Stimulated activated CD4-positive, alpha-beta T cell treated with anti-CD3 and anti-CD28 coated beads, Interleukin-15, amount 100 ng/mL, for 48 hours (primary cell): ENCODE measurements around the gene DOK6.

Source experiments
- DNase-seq, 2 donors: peaks; one replicate each; pipeline ENCODE4 v3.0.0-alpha.2; 2020; ENCODE audit warnings: low read depth in 2 of 2

Gene DOK6

GRCh38 chr18:69538849-69539248 is 138.2 kb downstream of the DOK6 start:
- DNase-seq = no peak

DNA sequence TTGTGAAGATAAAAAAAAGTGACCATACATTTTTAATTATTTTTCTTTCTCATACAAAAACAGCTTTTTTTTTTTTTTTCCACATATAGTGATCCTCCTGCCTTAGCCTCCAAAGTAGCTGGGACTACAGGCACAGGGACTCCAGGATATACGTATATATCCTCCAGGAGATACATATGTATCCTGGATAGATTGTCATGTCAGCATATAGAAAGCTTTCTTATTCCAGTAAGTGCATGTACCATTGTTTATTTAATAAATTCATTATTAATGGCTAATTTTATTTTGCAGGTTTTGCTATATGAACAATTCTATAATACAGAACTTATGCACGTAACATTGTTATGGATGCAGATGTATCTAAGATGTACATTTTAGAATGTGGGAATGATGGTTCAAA is 138.7 kb downstream of the DOK6 start:
- DNase-seq = no peak

DNA sequence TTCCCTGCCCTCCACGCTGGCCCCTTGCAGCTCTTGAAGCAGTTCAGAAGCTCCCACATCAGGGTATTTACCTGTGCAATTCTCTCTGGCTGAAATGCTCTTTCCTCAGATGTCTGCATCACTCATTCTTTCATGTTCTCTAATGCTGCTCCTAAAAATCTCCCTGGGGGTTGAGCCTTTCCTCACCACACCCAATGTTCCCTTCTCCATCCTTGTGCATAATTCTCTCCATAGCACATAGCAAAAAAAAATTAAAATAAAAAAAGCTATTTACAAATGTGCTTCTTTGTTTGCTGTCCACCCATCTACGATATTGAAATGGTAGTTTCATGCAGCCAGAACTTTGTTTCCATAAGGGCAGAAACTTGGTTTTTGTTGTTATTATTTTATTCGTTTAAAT is 155.5 kb downstream of the DOK6 start:
- DNase-seq = no peak

GRCh38 chr18:69557282-69557681 is 156.6 kb downstream of the DOK6 start:
- no peak for DNase-seq

DNA sequence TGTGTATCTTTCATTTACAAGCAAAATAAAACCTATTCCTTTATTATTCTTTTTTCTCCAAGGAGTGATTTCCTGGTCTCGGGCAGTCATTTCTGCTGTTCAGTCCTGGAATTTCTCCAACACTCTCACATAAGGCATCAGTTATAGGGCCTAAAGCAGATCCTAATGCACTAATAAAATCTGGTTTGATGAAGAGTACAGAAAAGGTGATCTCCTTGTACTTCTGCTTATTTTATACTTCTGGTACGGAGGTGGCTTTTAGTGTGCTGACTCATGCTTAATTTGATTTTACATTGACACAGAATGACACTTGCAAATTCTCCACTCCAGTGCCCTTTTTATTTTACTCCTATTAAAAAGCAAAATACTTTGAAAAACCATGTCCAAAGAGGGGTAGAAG is 157.4 kb downstream of the DOK6 start:
- DNase-seq = no peak

DNA sequence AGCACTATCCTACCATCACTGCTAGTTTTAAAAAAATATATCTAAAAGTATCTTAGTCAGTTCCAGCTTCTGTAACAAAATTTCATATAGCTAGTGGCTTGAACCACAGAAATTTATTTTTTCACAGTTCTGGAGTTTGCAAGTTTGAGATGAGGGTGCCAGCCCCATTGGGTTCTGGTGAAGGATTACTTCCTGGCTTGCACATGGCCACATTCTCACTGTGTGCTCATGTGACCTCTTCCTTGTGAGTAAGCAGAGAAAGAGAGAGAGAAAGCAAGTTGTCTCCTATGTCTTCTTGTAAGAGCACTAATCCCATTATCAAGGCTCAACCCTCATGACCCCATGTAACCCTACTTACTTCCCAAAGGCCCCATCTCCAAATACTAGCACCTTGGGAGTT is 158.9 kb downstream of the DOK6 start:
- DNase-seq = no peak

DNA sequence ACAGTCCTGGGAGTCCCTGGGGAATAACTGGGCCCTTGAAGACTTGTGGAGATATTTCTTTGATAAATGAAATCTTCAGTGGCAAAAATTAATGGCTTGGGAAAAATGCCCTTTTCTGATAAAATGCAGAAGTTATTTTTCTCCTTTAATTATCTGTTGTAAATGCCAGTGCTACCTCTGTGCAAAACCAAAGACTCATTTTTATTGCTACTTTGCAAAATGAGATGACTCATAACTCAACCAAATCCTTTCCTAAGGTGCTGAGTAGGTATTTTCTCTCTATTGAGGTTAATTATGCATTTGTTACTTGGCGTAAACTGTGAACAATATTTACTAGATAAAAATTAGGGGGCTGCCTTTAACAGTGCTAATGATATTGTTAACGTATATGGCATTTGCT is 163.9 kb downstream of the DOK6 start:
- DNase-seq = no peak

DNA sequence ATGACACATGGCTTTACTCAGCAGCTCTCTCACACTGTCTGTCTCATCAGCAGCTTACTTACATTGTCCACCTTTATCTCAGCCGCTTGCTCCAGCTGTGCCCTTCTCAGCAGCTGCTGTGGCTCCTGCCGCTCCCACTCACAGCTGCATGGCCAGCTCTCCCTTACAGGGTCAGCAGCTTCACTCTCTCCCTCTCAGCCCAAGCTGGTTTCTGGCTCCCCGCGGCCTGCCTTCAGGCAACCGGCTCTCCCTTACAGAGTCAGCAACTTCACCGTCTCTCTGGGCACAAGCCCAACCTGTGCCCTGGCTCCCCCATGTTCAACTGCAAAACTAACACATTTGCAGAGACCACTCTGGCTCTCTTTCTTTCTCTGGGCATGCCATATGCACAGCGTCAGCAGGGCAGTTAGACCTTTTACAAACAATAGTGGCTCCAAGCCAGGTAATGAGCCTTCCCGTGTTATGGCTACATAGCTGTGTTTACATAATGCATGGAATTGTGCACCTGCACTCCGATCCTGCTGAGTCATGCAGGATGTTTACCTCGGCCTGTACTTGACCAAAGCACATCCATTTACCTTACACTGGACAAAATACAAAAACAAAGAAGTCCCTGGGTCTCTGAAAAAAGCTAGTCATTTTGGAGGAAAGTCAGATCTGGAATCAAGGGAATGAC is 167.3 kb downstream of the DOK6 start:
- no peak for DNase-seq

DNA sequence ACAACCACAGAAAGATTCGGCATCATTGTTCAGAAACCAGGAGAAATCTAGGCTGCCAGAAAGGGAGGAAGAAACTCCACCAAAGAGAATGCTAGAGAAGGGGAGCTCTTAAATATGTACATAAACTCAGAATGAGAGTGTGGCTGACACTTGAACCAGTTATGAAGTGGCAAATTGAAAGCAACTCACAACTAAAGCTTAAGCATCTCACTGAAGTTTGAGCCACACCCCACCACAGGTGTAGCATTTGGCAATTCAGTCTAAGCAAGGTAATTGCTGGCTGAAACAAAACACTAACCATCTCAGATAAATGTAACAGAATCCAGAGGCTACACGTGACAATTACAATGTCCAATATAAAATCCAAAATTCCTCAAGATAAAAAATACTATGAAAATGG is 168.4 kb downstream of the DOK6 start:
- no peak for DNase-seq

DNA sequence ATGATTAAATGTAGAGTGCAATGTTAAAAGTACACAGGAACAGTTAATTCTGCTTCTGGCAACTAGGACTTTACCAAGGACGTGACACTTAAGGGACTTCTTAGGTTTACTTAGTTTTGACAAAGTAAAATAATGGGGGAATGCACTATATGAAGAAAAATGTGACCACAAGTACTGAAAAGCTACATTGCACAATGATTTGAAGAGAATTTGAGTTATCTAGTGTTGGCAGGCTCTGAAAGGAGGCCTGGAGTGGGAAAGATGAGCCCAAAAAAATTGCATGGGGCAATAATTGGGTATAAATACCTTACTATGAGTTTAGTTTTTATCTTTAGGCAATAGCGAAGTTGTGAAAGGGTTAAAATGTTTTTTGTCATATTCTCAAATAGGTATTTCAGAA is 173.7 kb downstream of the DOK6 start:
- DNase-seq = no peak

- DNase-seq = no peak
These were observed 179.4 kb downstream of the DOK6 start for GRCh38 chr18:69580107-69580506.

DNA sequence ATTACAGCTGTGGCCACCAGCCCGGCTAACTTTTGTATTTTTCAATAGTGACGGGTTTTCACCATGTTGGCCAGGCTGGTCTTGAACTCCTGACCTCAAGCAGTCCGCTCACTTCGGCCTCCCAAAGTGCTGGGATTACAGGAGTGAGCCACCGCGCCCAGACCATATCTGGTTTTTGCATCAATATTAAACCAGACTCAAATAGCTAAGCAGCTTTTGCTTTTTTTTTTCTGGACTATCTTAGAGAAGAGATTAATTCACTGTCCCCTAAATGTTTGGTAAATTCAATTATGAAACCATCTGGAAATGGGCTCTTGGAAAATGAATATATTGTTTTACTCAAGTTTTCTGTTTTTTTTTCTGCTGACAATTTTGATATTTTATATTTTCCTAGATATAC is 183.7 kb downstream of the DOK6 start:
- DNase-seq = no peak

DNA sequence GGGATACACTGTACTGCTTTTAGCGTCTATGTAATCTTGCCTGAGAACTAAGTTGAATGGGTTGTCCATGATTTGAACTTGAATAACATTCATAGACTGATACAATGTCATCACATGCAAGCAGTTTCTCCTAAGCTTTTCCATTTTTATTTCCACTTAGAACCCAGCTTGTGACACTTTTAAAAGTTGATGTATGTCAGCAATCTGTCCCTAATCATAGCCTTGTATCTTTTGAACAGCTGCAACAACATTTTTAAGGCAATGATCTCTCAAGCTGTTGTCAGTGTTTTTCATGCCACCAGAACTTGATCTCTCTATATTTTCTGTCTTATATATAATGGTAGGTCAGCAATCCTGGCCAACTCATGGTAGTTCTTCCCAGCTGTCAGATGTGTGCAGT is 185.0 kb downstream of the DOK6 start:
- no peak for DNase-seq

DNA sequence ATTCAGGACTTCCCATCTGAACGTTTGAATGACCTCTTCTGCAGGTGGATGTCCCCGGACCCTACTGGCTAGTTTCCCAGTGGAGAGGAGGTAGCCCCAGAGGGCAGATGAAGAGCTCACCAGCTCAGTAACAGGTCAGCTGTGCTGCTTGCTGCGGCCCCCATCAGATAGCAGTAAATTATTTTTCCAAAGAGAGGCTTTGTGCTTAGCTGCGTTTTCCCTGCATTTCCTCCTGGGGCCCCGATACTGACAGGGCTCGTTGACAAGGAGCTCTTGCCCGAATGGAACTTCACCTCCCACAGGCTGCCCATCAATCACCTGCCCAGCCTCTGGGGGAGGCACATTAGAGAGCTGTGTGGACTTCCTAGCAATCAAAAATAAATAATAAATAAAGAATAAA is 185.8 kb downstream of the DOK6 start:
- DNase-seq = no peak

- DNase-seq = no peak
These were observed 187.6 kb downstream of the DOK6 start for GRCh38 chr18:69588301-69588700.

DNA sequence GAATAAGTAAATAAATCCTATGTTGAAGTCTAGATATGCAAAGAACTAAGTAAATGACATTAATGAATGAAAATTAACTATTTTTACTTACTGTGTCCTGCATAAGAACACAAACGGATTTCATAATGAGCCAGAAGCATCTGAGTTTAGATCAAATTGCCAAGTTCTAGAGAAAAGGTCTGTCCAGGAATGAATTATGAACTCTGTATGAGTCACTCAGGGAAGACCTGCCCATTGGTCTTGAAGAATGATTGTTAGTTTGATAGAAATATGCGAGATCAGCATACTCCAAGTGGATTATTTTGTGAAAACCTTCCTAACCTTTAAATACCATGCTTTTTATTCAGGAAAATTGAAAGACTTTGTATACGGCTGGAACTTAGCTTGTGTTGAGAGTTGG is 189.5 kb downstream of the DOK6 start:
- no peak for DNase-seq

DNA sequence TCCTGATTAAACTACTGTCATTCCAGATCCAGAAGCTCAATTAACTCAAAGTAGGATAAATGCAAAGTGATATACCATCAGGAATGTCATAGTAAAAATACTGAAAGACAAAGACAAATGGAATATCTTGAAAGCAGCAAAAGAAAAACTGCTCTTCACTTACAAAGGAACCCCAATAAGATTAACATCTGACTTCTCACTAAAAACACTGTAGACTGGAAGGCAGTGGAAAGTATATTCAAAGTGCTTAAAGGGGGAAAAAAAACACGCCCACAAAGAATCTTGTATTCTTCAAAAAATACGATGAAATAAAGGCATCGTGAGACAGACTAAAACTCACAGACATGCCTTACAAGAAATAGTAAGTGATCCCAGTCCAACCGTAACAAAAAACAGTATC is 195.7 kb downstream of the DOK6 start:
- DNase-seq = no peak

DNA sequence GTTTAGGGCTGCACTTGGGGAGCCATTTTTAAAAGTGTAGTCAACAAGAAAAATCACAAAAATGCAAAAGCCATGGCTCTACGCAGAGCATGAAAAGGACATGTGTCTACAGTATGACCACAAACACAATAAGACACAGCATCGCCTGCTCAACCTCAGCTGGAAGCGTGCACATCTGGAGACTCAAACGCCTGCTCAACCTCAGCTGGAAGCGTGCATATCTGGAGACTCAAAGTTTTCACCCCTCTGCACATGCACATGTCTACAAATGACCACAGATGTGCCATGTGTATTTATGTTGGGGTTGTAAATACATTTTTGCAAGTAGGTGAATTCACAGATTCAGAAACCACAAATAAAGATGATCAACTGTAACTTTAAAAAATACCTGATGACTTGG is 196.9 kb downstream of the DOK6 start:
- no peak for DNase-seq

GRCh38 chr18:69599377-69599776 is 198.7 kb downstream of the DOK6 start:
- DNase-seq = no peak

GRCh38 chr18:69612242-69612641 is 211.6 kb downstream of the DOK6 start:
- no peak for DNase-seq

DNA sequence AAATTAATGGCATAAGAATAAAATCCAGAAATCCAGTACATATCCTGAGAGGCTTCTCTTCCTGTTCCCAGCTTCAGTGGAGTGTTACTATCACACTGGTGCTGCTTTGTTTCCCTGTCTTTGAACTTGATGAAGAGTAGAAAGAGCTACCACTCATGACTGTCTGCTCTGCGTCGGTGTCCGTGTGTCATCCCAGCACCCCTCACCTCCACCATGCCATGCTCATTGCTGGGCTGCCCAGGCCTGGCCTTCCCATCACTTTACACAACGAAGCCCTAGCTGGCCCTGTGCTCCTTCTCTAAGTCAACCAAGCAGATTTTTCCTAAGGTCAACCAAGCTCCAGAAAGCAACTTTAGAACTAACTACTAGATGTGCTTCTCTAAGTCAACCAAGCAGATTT is 215.4 kb downstream of the DOK6 start:
- DNase-seq = no peak

GRCh38 chr18:69617408-69617807 is 216.7 kb downstream of the DOK6 start:
- DNase-seq = no peak

- no peak for DNase-seq
These were observed 217.2 kb downstream of the DOK6 start for GRCh38 chr18:69617888-69618287.

DNA sequence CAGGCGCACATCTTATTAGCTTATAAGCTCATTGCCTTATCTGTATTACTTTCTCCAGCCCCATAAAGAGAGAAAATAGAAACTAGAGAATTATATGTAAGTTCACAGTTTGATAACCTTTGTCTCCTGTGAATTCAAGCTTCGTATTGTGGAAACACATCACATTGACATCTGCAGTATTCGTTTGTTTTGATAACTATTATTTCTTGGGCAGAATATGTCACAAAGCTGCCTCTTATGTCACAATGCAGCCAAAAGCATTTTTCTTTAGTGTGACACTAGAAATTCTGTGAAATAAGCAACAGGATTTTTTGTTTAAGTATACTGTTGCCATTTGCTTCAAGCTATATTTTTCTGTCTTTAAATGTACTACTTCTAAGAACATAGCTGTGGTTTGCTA is 221.5 kb downstream of the DOK6 start:
- DNase-seq = no peak

- no peak for DNase-seq
These were observed 222.3 kb downstream of the DOK6 start for GRCh38 chr18:69622961-69623360.
